Urinary bladder (tissue), 4 donors: ENCODE results near the gene IFIT1. TPM values are rescaled to one million over a fixed set of nuclear protein-coding genes. Genes with fewer than 3 reads are reported as not detected.
"Not testable (repeated sequence)": the region's sequence is repeated elsewhere in the genome, so short reads cannot be mapped to it uniquely, and the experiment has no call there.

Experiments
- DNase-seq: peaks from one replicate; pipeline ENCODE4 v3.0.0-alpha.2; 2015; ENCODE audit errors: extremely low spot score
- H3K27ac ChIP-seq: one replicate; pipeline ENCODE4 v1.5.1; 2013; ENCODE audit warnings: low read depth, mild to moderate bottlenecking, moderate library complexity
- H3K36me3 ChIP-seq: one replicate; pipeline ENCODE4 v1.6.1; 2013; ENCODE audit warnings: mild to moderate bottlenecking, moderate library complexity; ENCODE audit not compliant: insufficient read depth
- H3K4me1 ChIP-seq: one replicate; pipeline ENCODE4 v1.6.1; 2013; ENCODE audit warnings: mild to moderate bottlenecking, moderate library complexity; ENCODE audit not compliant: insufficient read depth
- H3K4me3 ChIP-seq: one replicate; pipeline ENCODE4 v1.5.1; 2013; ENCODE audit warnings: low read depth, low read length
- WGBS: extraction: QIAGEN DNeasy Blood & Tissue Kit; methylation state at CpG from one replicate; pipeline ENCODE4 v1.1.7; 2013; 5-methylcytosine and 5-hydroxymethylcytosine counted together
- polyA plus RNA-seq: library from polyadenylated mRNA; stranded (reverse); fragments of 200-250 nt; gene quantifications from one replicate; pipeline ENCODE4 v1.2.3, GENCODE V29; 2013
- total RNA-seq: library from RNA; depleted of rRNA; stranded (reverse); fragments of >200 nt; gene quantifications from one replicate; pipeline ENCODE4 v1.2.3, GENCODE V29; 2014
- donor health status: healthy with polysubstance abuse.
- donor health status: healthy.

IFIT1 gene
- total and polyA plus RNA-seq, 2 donors = 14.1 to 40.8 TPM

GRCh38 chr10:89414879-89415821 is 22.7 kb downstream of the IFIT1 start:
- H3K4me3 ChIP-seq = peak overlapping the region; percentile 83
- 1% methylated on average over 66 of the region's 66 CpGs for WGBS
- no peaks in the 10 kb centered on the region for H3K36me3 ChIP-seq
- H3K4me1 ChIP-seq = no peaks in the 10 kb centered on the region
- DNase-seq = no peak
- H3K27ac ChIP-seq = peak overlapping the region; percentile 95

- H3K4me1 ChIP-seq = no peaks in the 10 kb centered on the region
- WGBS = 90% methylated on average over 1 of the region's 1 CpG
- DNase-seq = no peak
- H3K27ac ChIP-seq = no peak overlapping the region
- H3K4me3 ChIP-seq = no peak overlapping the region
- no peaks in the 10 kb centered on the region for H3K36me3 ChIP-seq
These were observed 24.0 kb downstream of the IFIT1 start for GRCh38 chr10:89416465-89416864.

- no peaks in the 10 kb centered on the region for H3K36me3 ChIP-seq
- no peaks in the 10 kb centered on the region for H3K4me1 ChIP-seq
- no peak overlapping the region for H3K27ac ChIP-seq
- DNase-seq = no peak
- WGBS = 45% methylated on average over 3 of the region's 3 CpGs
- H3K4me3 ChIP-seq = no peak overlapping the region
These were observed 27.1 kb downstream of the IFIT1 start for GRCh38 chr10:89419548-89419947.

GRCh38 chr10:89421018-89421476 is 28.6 kb downstream of the IFIT1 start:
- H3K36me3 ChIP-seq = no peaks in the 10 kb centered on the region
- DNase-seq = peak; percentile 57
- WGBS = 84% methylated on average over 2 of the region's 2 CpGs
- H3K27ac ChIP-seq = no peak overlapping the region
- no peaks in the 10 kb centered on the region for H3K4me1 ChIP-seq
- no peak overlapping the region for H3K4me3 ChIP-seq

GRCh38 chr10:89425000-89425399 is 32.6 kb downstream of the IFIT1 start:
- H3K36me3 ChIP-seq = no peaks in the 10 kb centered on the region
- no peak for DNase-seq
- 89% methylated on average over 5 of the region's 5 CpGs for WGBS

GRCh38 chr10:89426230-89426868 is 33.9 kb downstream of the IFIT1 start:
- no peaks in the 10 kb centered on the region for H3K36me3 ChIP-seq
- no peaks in the 10 kb centered on the region for H3K4me1 ChIP-seq
- no peak overlapping the region for H3K4me3 ChIP-seq
- DNase-seq = peak; percentile 8
- WGBS = 54% methylated on average over 5 of the region's 5 CpGs
- no peak overlapping the region for H3K27ac ChIP-seq

More at GRCh38 chr10:89425000-89425399, 32.6 kb downstream of the IFIT1 start:
- no peak overlapping the region for H3K4me3 ChIP-seq
- H3K27ac ChIP-seq = no peak overlapping the region
- H3K4me1 ChIP-seq = no peaks in the 10 kb centered on the region

GRCh38 chr10:89427629-89428028 is 35.2 kb downstream of the IFIT1 start:
- no peaks in the 10 kb centered on the region for H3K36me3 ChIP-seq
- 90% methylated on average over 4 of the region's 4 CpGs for WGBS
- no peaks in the 10 kb centered on the region for H3K4me1 ChIP-seq
- H3K27ac ChIP-seq = no peak overlapping the region
- no peak overlapping the region for H3K4me3 ChIP-seq
- DNase-seq = no peak

GRCh38 chr10:89428877-89429276 is 36.5 kb downstream of the IFIT1 start:
- H3K4me1 ChIP-seq = no peaks in the 10 kb centered on the region
- no peak for DNase-seq
- WGBS = 77% methylated on average over 1 of the region's 1 CpG
- no peak overlapping the region for H3K4me3 ChIP-seq
- no peak overlapping the region for H3K27ac ChIP-seq
- no peaks in the 10 kb centered on the region for H3K36me3 ChIP-seq

- peak; percentile 11 for DNase-seq
- no peaks in the 10 kb centered on the region for H3K4me1 ChIP-seq
- H3K4me3 ChIP-seq = no peak overlapping the region
- no peak overlapping the region for H3K27ac ChIP-seq
- no peaks in the 10 kb centered on the region for H3K36me3 ChIP-seq
- WGBS = 53% methylated on average over 3 of the region's 3 CpGs
These were observed 39.6 kb downstream of the IFIT1 start for GRCh38 chr10:89431977-89432376.

- Histone ChIP-seq H3K36me3 (no peaks in the 10 kb centered on the region), H3K27ac (no peak overlapping the region), H3K4me1 (no peaks in the 10 kb centered on the region), H3K4me3 (no peak overlapping the region)
- DNase-seq = no peak
- 82% methylated on average over 4 of the region's 4 CpGs for whole genome bisulfite sequencing
These were observed 46.1 kb downstream of the IFIT1 start for GRCh38 chr10:89438525-89438924.

GRCh38 chr10:89440226-89441009 is 48.0 kb downstream of the IFIT1 start:
- DNase-seq = no peak
- no peak overlapping the region for H3K4me3 ChIP-seq
- WGBS = 66% methylated on average over 4 of the region's 4 CpGs
- no peak overlapping the region for H3K27ac ChIP-seq
- no peaks in the 10 kb centered on the region for H3K36me3 ChIP-seq
- H3K4me1 ChIP-seq = no peaks in the 10 kb centered on the region

GRCh38 chr10:89442289-89442688 is 49.9 kb downstream of the IFIT1 start:
- Histone ChIP-seq H3K27ac (no peak overlapping the region), H3K4me3 (no peak overlapping the region), H3K4me1 (no peaks in the 10 kb centered on the region), H3K36me3 (no peaks in the 10 kb centered on the region)
- DNase-seq = no peak
- 72% methylated on average over 1 of the region's 1 CpG for WGBS

- WGBS = 95% methylated on average over 7 of the region's 7 CpGs
- H3K36me3 ChIP-seq, H3K4me1 ChIP-seq, H3K27ac ChIP-seq, DNase-seq, H3K4me3 ChIP-seq: not testable (repeated sequence)
These were observed 52.4 kb downstream of the IFIT1 start for GRCh38 chr10:89444819-89445218.
